ENCODE data around the gene PPP2CA. TPM values are rescaled to one million over a fixed set of nuclear protein-coding genes. Genes with fewer than 3 reads are reported as not detected.
A peak's percentile ranks its signal among the peaks of the same experiment; 100 is the strongest.

Gene PPP2CA
- total and polyA plus RNA-seq, 2 of the 13 experiments (the other 11 are each of a cell fraction or from before 2014, with no cell fraction given) = 82.4 to 171 TPM

GRCh38 chr5:134162592-134162991 lies 63.3 kb downstream of the PPP2CA start:
- peak; percentile 25; the same call in 1 of the 2 replicates for TF ChIP-seq MAFF (IDR thresholded peaks at IDR 0.05; ENCODE audit: low read depth, low read length)
- TF ChIP-seq MAFK (conservative IDR thresholded peaks at IDR 0.05 in 1 of 2, IDR thresholded peaks at IDR 0.05 in 1 of 2; ENCODE audit: low read length in 2 of 2) = peak; percentile 23 to 54; a peak in 2 of 4 replicates
- TF ChIP-seq RBM22 (optimal IDR thresholded peaks at IDR 0.05; ENCODE audit: low read length) = no peak
- intact Hi-C loops (cut with micrococcal nuclease; ENCODE audit: unreplicated experiment) (no loop called here), in situ Hi-C loops (cut with HindIII; ENCODE audit: extremely low pct_ligation_motif_present, low pct_unique_long_range_greater_than_20kb) (no loop called here)
- Histone ChIP-seq H3K4me3 (replicated peaks in 1 of 3; ENCODE audit: insufficient read depth in 1 of 3, low read depth in 2 of 3, low read length in 3 of 3) (no peak overlapping the region), H4K20me1 (ENCODE audit: insufficient read depth, low read length) (no peaks in the 10 kb centered on the region), H3K4me1 (ENCODE audit: insufficient read depth, low read length) (0 out of 2 replicates have a peak, but pooled peaks cover 7% of the 10 kb centered on the region), H3K9ac (ENCODE audit: insufficient read depth, low read depth, low read length) (no peak overlapping the region), H2AFZ (ENCODE audit: low read length) (no peak overlapping the region), H3K4me2 (ENCODE audit: low read depth, low read length) (no peak overlapping the region), H3K27me3 (ENCODE audit: control insufficient read depth in 1 of 2, insufficient read depth in 2 of 2, low read length in 2 of 2) (no peaks in the 10 kb centered on the region), H3K9me3 (ENCODE audit: low read length) (no peaks in the 10 kb centered on the region), H3K36me3 (replicated peaks in 1 of 2; ENCODE audit: control insufficient read depth in 1 of 2, insufficient read depth in 2 of 2, low read length in 2 of 2) (peaks cover 14 to 82% of the 10 kb centered on the region in 2 experiments; a peak in 4 of 5 replicates), H3K79me2 (ENCODE audit: insufficient read depth, low read length) (peaks cover 9% of the 10 kb centered on the region), H3K27ac (ENCODE audit: extremely low read length, insufficient read depth, low read length) (no peak overlapping the region)
- DNase-seq (ENCODE audit: low spot score) = no peak
- ChIA-PET CTCF (ENCODE audit: low intra/inter-chr PET ratio, low total read pairs) (no interaction called here), POLR2A (interaction anchor here (1.9 to 2.3 kb wide), 2 partner anchors 13 to 15 kb away, joined by 5 to 6 read pairs; partner anchors contain the start of gene SKP1)
- ATAC-seq = no peak
- no peak for FAIRE-seq
- no TSS peak for BruUV-seq (replicated peaks)
- WGBS (ENCODE audit: low lambda C conversion rate) = 98% methylated on average over 5 of the region's 5 CpGs

DNA sequence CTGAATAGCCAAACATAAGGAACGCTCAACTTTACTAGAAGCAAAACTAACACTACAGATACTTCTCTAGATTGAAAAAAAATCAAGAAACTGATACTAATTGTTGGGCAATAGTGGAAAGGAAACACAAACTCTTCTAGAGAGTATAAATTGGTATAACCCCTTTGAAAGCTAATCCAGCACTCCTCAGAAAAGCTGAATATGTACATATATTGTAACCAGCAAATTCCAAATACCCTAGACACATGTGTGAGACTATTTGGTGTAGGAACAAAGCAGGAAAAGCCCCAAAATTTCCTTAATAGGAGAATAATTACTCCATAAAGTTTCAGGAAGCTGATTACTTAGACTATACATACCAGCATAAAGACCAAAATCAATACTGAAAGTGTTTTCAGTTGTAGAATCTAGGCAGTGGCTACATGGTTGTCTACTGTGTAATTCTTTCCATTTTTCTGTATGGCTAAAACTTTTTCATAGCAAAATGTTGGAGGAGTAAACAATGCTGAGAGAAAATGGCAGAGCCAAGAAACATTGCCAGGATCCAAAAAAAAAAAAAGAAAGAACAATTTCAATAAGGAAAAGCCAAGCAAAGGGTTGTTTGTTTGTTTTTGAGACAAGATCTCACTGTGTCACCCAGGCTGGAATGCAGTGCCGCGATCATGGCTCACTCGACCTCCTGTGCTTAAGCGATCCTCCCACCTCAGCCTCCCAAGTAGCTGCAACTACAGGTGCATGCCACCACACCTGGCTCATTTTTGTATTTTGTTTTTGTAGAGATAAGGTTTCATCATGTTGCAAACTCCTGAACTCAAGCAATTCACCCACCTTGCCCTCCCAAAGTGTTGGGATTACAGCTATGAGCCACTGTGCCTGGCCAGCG lies 64.1 kb downstream of the PPP2CA start:
- ChIA-PET CTCF (ENCODE audit: low intra/inter-chr PET ratio, low total read pairs) (no interaction called here), POLR2A (interaction anchor here (0.6 to 2.3 kb wide), 4 partner anchors 14 to 114 kb away, joined by 4 to 6 read pairs (median 4); partner anchors contain the start of gene SKP1)
- H3K4me3 ChIP-seq (replicated peaks in 1 of 3; ENCODE audit: insufficient read depth in 1 of 3, low read depth in 2 of 3, low read length in 3 of 3) = no peak overlapping the region
- DNase-seq (ENCODE audit: low spot score) (no peak), FAIRE-seq (no peak), ATAC-seq (no peak)
- peaks cover 7% of the 10 kb centered on the region for H3K79me2 ChIP-seq (ENCODE audit: insufficient read depth, low read length)
- no peaks in the 10 kb centered on the region for H3K27me3 ChIP-seq (ENCODE audit: control insufficient read depth in 1 of 2, insufficient read depth in 2 of 2, low read length in 2 of 2)
- 0 out of 2 replicates have a peak, but pooled peaks cover 7% of the 10 kb centered on the region for H3K4me1 ChIP-seq (ENCODE audit: insufficient read depth, low read length)
- no peaks in the 10 kb centered on the region for H4K20me1 ChIP-seq (ENCODE audit: insufficient read depth, low read length)
- no peaks in the 10 kb centered on the region for H3K9me3 ChIP-seq (ENCODE audit: low read length)
- H3K36me3 ChIP-seq (replicated peaks in 1 of 2; ENCODE audit: control insufficient read depth in 1 of 2, insufficient read depth in 2 of 2, low read length in 2 of 2) = peaks cover 14 to 78% of the 10 kb centered on the region in 2 experiments; a peak in 4 of 5 replicates
- no peak overlapping the region for H3K4me2 ChIP-seq (ENCODE audit: low read depth, low read length)
- no peak overlapping the region for H3K9ac ChIP-seq (ENCODE audit: insufficient read depth, low read depth, low read length)
- intact Hi-C loops (cut with micrococcal nuclease; ENCODE audit: unreplicated experiment) (no loop called here), in situ Hi-C loops (cut with HindIII; ENCODE audit: extremely low pct_ligation_motif_present, low pct_unique_long_range_greater_than_20kb) (no loop called here)
- no TSS peak for BruUV-seq (replicated peaks)
- WGBS (ENCODE audit: low lambda C conversion rate) = 96% methylated on average over 6 of the region's 6 CpGs
- H2AFZ ChIP-seq (ENCODE audit: low read length) = no peak overlapping the region
- H3K27ac ChIP-seq (ENCODE audit: extremely low read length, insufficient read depth, low read length) = no peak overlapping the region
- TF ChIP-seq, protein P1, sequence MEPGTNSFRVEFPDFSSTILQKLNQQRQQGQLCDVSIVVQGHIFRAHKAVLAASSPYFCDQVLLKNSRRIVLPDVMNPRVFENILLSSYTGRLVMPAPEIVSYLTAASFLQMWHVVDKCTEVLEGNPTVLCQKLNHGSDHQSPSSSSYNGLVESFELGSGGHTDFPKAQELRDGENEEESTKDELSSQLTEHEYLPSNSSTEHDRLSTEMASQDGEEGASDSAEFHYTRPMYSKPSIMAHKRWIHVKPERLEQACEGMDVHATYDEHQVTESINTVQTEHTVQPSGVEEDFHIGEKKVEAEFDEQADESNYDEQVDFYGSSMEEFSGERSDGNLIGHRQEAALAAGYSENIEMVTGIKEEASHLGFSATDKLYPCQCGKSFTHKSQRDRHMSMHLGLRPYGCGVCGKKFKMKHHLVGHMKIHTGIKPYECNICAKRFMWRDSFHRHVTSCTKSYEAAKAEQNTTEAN (CRISPR knock-in tag; conservative IDR thresholded peaks at IDR 0.05) = no peak
- TF ChIP-seq, protein P2, sequence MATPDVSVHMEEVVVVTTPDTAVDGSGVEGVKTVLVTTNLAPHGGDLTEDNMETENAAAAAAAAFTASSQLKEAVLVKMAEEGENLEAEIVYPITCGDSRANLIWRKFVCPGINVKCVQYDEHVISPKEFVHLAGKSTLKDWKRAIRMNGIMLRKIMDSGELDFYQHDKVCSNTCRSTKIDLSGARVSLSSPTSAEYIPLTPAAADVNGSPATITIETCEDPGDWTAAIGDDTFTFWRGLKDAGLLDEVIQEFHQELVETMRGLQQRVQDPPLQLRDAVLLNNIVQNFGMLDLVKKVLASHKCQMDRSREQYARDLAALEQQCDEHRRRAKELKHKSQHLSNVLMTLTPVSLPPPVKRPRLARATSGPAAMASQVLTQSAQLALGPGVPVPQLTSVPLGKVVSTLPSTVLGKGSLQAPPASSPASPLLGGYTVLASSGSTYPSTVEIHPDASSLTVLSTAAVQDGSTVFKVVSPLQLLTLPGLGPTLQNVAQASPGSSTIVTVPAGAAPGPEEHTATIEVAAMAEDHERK (CRISPR knock-in tag; IDR thresholded peaks at IDR 0.05; ENCODE audit: low read depth) = no peak
- no peak for TF ChIP-seq ZBTB25 (CRISPR knock-in tag; IDR thresholded peaks at IDR 0.05)
- peak; percentile 56; the same call in 1 of the 2 replicates for TF ChIP-seq ZNF460 (CRISPR knock-in tag; IDR thresholded peaks at IDR 0.05; ENCODE audit: borderline replicate concordance)
- no peak for TF ChIP-seq ZNF841 (CRISPR knock-in tag; IDR thresholded peaks at IDR 0.05; ENCODE audit: borderline replicate concordance)
- TF ChIP-seq ZBTB14 (CRISPR knock-in tag; IDR thresholded peaks at IDR 0.05) = no peak
- TF ChIP-seq ZNF232 (CRISPR knock-in tag; IDR thresholded peaks at IDR 0.05; ENCODE audit: borderline replicate concordance) = no peak
- TF ChIP-seq ISX (CRISPR knock-in tag; conservative IDR thresholded peaks at IDR 0.05) = no peak

Data from HepG2 (cell line).